Mesodermal cell (in vitro differentiated cells): Measurements from ENCODE around the gene GBF1.
A peak's percentile ranks its signal among the peaks of the same experiment; 100 is the strongest.

ENCODE experiments used
- H3K27ac ChIP-seq: 2 replicates; pipeline ENCODE4 v1.7.0; 2013; ENCODE audit warnings: mild to moderate bottlenecking, low read depth, low read length, moderate library complexity; ENCODE audit not compliant: severe bottlenecking
- H3K36me3 ChIP-seq: 2 replicates; pipeline ENCODE4 v1.7.1; 2013; ENCODE audit warnings: mild to moderate bottlenecking, low read length, moderate library complexity; ENCODE audit not compliant: control insufficient read depth, insufficient read depth
- H3K4me1 ChIP-seq: one replicate; pipeline ENCODE4 v1.7.1; 2013; ENCODE audit warnings: mild to moderate bottlenecking, low read length; ENCODE audit not compliant: insufficient read depth, control insufficient read depth, poor library complexity, severe bottlenecking
- H3K4me3 ChIP-seq: 2 replicates; pipeline ENCODE4 v1.7.0; 2013; ENCODE audit warnings: low read length, control low read depth, mild to moderate bottlenecking; ENCODE audit not compliant: insufficient read depth, poor library complexity, severe bottlenecking; ENCODE audit errors: extremely low read depth
- H3K9me3 ChIP-seq: 2 replicates; pipeline ENCODE4 v1.7.1; 2013; ENCODE audit warnings: mild to moderate bottlenecking, low read length, moderate library complexity; ENCODE audit not compliant: control insufficient read depth
- WGBS, 2 experiments: methylation state at CpG; one replicate each; pipeline ENCODE4 v1.1.5; 2013; ENCODE audit warnings: missing lambda C conversion rate in 2 of 2; ENCODE audit not compliant: insufficient coverage in 2 of 2; 5-methylcytosine and 5-hydroxymethylcytosine counted together

GBF1 gene

DNA sequence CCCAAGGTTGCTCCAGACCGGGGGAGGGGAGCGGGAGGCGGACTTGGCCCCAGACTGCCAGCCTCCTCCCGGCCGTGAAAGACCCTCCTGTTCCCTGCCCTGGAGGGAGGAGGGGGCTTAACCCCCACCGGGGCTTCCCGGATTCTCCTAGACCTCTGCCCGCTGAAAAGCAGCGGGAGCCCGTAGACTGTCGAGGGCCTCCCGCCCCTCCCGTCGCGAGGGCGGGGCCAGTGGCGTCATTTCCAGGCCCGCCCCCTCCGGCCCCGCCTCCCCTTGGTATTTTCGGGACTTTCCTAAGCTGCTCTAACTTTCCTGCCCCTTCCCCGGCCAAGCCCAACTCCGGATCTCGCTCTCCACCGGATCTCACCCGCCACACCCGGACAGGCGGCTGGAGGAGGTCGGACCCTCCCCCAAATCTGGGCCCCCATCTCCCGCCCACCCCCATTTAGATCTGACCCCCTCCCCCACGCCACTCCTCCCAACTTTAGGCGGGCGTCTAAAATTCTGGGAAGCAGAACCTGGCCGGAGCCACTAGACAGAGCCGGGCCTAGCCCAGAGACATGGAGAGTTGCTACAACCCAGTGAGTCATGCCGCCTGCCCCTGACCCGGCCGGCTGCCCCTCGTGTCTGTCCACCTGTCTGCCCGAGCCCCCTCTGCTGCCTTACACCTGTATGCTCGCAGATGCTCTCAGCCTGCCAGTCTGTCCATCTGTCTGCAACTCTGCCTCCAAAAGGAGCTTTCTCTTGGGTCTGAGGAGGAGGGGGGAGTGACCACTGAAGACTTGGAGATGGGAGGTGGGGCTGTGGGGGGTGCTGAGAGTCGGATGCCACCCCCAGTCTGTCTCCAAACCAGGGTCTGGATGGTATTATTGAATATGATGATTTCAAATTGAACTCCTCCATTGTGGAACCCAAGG lies 150.3 kb downstream of the GBF1 start, which contains the start of gene NFKB2:
NFKB2 (plus strand) TSS at position 306 of the 917 bp plus-strand sequence; CDS start at position 561, 255 bp downstream.
- Histone ChIP-seq H3K27ac (peak within 1 kb of the TSS; percentile 73), H3K36me3 (peaks cover 16% of the 10 kb centered on the region), H3K4me3 (peak within 1 kb of the TSS; percentile 71), H3K4me1 (peaks cover 11% of the 10 kb centered on the region), H3K9me3 (no peaks in the 10 kb centered on the region)
- WGBS, 2 experiments: 0 to 1% methylated on average over 19 to 38 of the region's 42 CpGs

DNA sequence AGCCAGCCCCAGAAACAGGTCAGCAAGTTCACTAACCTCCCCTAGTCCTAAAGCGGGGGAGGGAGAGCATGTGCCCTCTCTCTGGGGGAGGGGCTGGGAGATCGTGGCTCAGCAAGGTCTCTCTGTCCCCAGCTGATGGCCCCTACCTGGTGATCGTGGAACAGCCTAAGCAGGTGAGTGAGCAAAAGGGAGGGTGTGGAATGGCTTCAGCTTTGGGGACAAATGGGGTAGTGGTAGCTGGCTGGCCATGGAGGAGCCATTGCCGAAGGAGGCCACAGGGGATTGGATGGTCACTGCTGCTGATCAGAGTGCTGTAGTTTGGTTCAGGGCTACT lies 151.0 kb downstream of the GBF1 start:
- Histone ChIP-seq H3K36me3 (peaks cover 21% of the 10 kb centered on the region), H3K4me3 (peak overlapping the region; percentile 71), H3K9me3 (no peaks in the 10 kb centered on the region), H3K4me1 (peaks cover 13% of the 10 kb centered on the region), H3K27ac (no peak overlapping the region)
- 73% methylated on average over 2 of the region's 4 CpGs; no CpG with 5 or more reads in 1 of the 2 experiments for WGBS, 2 experiments

DNA sequence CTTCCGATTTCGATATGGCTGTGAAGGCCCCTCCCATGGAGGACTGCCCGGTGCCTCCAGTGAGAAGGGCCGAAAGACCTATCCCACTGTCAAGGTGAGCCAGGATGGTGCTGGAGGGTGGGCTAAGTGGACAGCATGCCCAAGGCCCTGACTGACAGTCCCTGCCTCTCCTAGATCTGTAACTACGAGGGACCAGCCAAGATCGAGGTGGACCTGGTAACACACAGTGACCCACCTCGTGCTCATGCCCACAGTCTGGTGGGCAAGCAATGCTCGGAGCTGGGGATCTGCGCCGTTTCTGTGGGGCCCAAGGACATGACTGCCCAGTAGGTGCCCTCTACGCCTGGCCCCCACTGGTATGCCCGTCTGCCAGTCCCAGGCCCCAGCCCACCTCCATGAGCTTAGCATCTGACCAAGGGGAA lies 151.4 kb downstream of the GBF1 start:
- WGBS, 2 experiments: 94 to 95% methylated on average over 11 to 12 of the region's 12 CpGs
- H3K27ac ChIP-seq: no peak overlapping the region
- no peaks in the 10 kb centered on the region for H3K9me3 ChIP-seq

DNA sequence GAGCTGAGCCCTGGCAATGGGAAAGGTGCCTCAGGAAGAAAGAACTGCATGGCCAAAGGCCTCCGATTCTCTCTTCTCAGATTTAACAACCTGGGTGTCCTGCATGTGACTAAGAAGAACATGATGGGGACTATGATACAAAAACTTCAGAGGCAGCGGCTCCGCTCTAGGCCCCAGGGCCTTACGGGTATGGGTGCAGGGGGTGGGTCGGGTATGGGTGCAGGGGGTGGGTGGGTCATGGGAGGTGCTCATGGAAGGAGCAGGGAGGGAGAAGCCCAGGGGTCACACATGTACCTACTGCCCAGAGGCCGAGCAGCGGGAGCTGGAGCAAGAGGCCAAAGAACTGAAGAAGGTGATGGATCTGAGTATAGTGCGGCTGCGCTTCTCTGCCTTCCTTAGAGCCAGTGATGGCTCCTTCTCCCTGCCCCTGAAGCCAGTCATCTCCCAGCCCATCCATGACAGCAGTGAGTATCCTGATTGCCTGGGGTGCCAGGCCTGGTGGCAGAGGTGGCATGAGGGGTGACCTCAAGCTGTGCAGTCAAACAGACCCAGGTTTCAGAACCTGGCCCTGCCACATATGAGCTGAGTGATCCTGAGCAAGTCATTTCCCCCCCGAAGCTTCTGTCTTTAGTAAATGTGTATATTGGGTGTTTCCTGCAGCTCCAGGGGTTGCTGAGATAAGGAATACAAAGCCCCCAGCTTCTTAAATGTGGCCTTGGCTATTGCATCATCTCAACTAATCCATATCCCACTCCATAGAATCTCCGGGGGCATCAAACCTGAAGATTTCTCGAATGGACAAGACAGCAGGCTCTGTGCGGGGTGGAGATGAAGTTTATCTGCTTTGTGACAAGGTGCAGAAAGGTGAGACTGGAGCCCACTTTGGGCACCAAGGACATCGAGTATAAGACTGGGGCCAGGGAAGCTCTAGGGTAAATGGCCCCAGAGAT lies 152.2 kb downstream of the GBF1 start:
- Histone ChIP-seq H3K4me1 (peaks cover 26% of the 10 kb centered on the region), H3K4me3 (no peak overlapping the region), H3K36me3 (peaks cover 26% of the 10 kb centered on the region), H3K9me3 (no peaks in the 10 kb centered on the region), H3K27ac (no peak overlapping the region)
- 98 to 100% methylated on average over 6 to 7 of the region's 14 CpGs for WGBS, 2 experiments

More for the DNA sequence above, 151.4 kb downstream of the GBF1 start:
- Histone ChIP-seq H3K4me3 (peak overlapping the region; percentile 71), H3K36me3 (peaks cover 26% of the 10 kb centered on the region), H3K4me1 (peaks cover 18% of the 10 kb centered on the region)

DNA sequence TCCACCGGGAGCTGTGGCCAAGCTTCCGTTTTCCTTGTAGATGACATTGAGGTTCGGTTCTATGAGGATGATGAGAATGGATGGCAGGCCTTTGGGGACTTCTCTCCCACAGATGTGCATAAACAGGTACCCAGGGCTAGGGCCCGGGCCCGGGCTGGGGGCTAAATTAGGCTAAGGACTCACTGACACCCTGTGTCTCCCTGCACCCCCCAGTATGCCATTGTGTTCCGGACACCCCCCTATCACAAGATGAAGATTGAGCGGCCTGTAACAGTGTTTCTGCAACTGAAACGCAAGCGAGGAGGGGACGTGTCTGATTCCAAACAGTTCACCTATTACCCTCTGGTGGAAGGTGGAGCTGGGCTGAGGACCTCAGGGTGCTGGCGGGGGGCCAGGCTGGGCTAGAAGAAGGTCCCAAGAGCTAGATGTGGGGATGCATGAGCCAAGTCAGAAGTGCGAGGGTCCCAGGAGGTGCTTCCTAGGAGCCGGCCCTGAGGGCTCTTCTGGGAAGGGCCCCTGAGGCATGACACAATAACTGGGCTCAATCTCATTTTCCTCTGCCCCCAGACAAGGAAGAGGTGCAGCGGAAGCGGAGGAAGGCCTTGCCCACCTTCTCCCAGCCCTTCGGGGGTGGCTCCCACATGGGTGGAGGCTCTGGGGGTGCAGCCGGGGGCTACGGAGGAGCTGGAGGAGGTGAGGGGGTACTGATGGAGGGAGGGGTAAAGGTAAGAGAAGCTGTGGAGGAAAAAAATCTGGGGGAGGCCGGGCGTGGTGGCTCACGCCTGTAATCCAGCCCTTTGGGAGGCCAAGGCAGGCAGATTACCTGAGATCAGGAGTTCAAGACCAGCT lies 153.1 kb downstream of the GBF1 start:
- H3K4me3 ChIP-seq: no peak overlapping the region
- no peak overlapping the region for H3K27ac ChIP-seq
- 95% methylated on average over 8 to 15 of the region's 21 CpGs for WGBS, 2 experiments
- H3K36me3 ChIP-seq: peaks cover 26% of the 10 kb centered on the region
- no peaks in the 10 kb centered on the region for H3K9me3 ChIP-seq
- H3K4me1 ChIP-seq: peaks cover 26% of the 10 kb centered on the region

DNA sequence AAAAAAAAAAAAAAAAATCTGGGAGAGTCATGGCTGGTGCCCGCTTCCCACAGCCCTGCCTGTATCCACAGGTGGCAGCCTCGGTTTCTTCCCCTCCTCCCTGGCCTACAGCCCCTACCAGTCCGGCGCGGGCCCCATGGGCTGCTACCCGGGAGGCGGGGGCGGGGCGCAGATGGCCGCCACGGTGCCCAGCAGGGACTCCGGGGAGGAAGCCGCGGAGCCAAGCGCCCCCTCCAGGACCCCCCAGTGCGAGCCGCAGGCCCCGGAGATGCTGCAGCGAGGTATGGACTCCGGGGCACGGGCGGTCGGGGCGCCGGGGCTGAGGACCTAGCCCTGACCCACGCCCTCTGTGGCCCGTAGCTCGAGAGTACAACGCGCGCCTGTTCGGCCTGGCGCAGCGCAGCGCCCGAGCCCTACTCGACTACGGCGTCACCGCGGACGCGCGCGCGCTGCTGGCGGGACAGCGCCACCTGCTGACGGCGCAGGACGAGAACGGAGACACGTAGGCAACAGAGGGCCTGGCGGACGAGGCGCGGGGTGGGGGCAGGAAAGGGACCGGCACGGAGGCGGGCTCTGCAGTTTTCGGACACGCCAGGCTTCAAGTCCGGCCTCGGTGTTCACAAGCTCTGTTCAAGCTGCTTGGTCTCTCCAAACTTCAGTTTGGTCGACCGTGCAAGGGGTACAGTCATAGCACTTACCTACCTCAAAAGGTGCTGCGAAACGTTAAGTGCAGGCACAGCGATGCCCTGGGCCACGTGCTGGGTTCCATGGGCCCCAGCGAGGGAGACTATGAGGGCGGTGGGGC lies 154.1 kb downstream of the GBF1 start:
- Histone ChIP-seq H3K4me3 (peak overlapping the region; percentile 40), H3K4me1 (peaks cover 26% of the 10 kb centered on the region), H3K36me3 (peaks cover 26% of the 10 kb centered on the region), H3K27ac (peak overlapping the region; percentile 49), H3K9me3 (no peaks in the 10 kb centered on the region)
- WGBS, 2 experiments: 8 to 9% methylated on average over 64 to 66 of the region's 72 CpGs

GRCh38 chr10:102400076-102400475 lies 154.7 kb downstream of the GBF1 start:
- Histone ChIP-seq H3K4me1 (peaks cover 21% of the 10 kb centered on the region), H3K36me3 (peaks cover 26% of the 10 kb centered on the region), H3K4me3 (no peak overlapping the region), H3K9me3 (no peaks in the 10 kb centered on the region), H3K27ac (no peak overlapping the region)
- 94 to 97% methylated on average over 11 to 13 of the region's 17 CpGs for WGBS, 2 experiments

GRCh38 chr10:102400598-102401341 lies 155.4 kb downstream of the GBF1 start:
- no peaks in the 10 kb centered on the region for H3K9me3 ChIP-seq
- 95 to 98% methylated on average over 17 to 21 of the region's 22 CpGs for WGBS, 2 experiments
- H3K27ac ChIP-seq: no peak overlapping the region
- H3K36me3 ChIP-seq: peaks cover 26% of the 10 kb centered on the region
- peaks cover 21% of the 10 kb centered on the region for H3K4me1 ChIP-seq
- no peak overlapping the region for H3K4me3 ChIP-seq

DNA sequence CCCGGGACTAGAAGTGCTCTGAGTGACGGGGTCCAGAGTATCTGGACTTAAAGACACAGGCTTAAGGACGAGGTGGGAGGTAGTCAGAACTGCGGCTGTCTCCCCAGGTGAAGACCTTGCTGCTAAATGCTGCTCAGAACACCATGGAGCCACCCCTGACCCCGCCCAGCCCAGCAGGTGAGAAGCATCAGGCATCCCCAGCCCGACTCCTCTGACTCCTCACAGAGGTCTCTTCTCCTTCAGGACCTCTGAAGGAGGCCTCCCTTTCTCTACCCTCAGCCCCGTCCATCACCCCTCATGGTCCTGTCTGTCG lies 156.0 kb downstream of the GBF1 start:
- no peak overlapping the region for H3K4me3 ChIP-seq
- peaks cover 26% of the 10 kb centered on the region for H3K36me3 ChIP-seq
- H3K4me1 ChIP-seq: peaks cover 17% of the 10 kb centered on the region
- WGBS, 2 experiments: 85 to 93% methylated on average over 6 to 8 of the region's 8 CpGs
- no peaks in the 10 kb centered on the region for H3K9me3 ChIP-seq
- H3K27ac ChIP-seq: no peak overlapping the region
